Measurements from ENCODE around the gene CACNA1A. TPM values are rescaled to one million over a fixed set of nuclear protein-coding genes. Genes with fewer than 3 reads are reported as not detected.

CACNA1A gene
- total RNA-seq, 6 experiments from 2014 or later = 1.3 to 13.2 (median 10.0) TPM

DNA sequence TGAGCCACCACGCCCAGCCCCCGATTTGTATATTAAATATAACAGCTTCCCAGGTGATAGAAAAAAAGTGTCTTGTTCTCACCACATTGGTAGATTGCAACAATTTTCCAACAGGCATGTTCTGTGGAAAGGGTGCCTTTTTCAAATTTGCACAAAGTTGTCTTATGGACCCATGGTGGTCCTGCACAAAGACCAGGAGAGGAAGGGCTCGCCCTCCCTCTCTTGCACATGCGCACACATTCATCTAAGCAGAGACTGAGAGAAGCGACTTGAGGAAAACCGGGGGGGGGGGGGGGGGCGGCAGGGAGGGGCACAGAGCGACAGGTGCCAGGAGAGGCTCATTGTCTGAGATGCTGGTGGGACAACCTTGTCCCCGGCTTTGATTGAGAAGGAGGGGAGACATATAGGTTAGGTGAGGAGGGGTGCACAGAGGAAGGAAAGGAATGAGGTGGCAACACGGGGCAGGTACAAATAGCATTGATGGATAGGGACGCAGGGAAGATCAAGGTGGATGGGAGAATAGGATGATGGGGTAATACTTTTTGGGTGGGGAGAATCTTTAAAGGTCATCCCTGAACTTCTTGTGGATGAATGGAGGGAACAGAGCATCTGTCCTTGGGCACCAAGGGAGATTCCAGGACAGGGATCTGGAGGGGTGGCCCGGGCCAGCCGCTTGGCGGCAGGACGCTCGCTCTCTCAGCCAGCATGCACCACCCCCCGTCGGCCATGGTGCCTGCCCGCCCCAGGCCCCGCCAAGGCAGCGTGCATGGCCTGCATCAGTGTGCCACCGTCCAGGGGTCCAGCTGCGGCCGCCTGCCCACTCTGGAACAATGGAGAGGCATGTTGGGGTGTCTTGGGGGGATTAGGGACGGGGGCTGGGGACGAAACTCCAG lies 280.1 kb downstream of the CACNA1A start:
- DNase-seq = no peak
- H3K36me3 Mint-ChIP-seq (ENCODE audit: low read depth) = no peaks in the 10 kb centered on the region
- TF ChIP-seq, protein P1, sequence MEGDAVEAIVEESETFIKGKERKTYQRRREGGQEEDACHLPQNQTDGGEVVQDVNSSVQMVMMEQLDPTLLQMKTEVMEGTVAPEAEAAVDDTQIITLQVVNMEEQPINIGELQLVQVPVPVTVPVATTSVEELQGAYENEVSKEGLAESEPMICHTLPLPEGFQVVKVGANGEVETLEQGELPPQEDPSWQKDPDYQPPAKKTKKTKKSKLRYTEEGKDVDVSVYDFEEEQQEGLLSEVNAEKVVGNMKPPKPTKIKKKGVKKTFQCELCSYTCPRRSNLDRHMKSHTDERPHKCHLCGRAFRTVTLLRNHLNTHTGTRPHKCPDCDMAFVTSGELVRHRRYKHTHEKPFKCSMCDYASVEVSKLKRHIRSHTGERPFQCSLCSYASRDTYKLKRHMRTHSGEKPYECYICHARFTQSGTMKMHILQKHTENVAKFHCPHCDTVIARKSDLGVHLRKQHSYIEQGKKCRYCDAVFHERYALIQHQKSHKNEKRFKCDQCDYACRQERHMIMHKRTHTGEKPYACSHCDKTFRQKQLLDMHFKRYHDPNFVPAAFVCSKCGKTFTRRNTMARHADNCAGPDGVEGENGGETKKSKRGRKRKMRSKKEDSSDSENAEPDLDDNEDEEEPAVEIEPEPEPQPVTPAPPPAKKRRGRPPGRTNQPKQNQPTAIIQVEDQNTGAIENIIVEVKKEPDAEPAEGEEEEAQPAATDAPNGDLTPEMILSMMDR (IDR thresholded peaks at IDR 0.05) = no peak
- no peaks in the 10 kb centered on the region for H3K4me1 Mint-ChIP-seq (ENCODE audit: low read depth)
- H3K4me3 Mint-ChIP-seq = no peak overlapping the region
- no peaks in the 10 kb centered on the region for H3K9me3 Mint-ChIP-seq
- peaks cover 26% of the 10 kb centered on the region for H3K27me3 Mint-ChIP-seq (ENCODE audit: insufficient read depth)
- no peak overlapping the region for H3K27ac Mint-ChIP-seq

DNA sequence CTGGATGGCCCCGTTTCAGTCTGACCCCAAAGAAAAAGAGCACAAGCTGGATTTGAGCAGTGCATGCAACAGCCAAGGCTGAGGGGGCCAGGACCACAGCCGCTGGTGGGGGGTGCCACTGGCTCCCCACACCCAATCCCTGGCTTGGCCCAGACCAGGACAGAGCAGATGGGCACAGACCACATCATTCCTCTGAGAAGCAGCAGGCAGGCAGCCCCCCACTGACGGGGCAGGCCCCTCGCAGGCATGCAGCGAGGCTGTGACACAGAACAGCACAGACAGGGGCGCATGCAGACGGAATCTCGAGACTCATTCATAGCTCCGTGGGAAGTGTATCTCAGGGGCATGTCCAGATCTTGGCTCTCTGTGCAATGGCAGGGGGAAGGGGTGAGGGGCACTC lies 281.2 kb downstream of the CACNA1A start:
- Mint-ChIP-seq H3K4me1 (ENCODE audit: low read depth) (no peaks in the 10 kb centered on the region), H3K27ac (no peak overlapping the region), H3K27me3 (ENCODE audit: insufficient read depth) (peaks cover 24% of the 10 kb centered on the region), H3K9me3 (peaks cover 3% of the 10 kb centered on the region; the same call in 1 of the 2 replicates), H3K36me3 (ENCODE audit: low read depth) (no peaks in the 10 kb centered on the region), H3K4me3 (no peak overlapping the region)
- TF ChIP-seq, protein P1 (IDR thresholded peaks at IDR 0.05) = no peak
- DNase-seq = no peak

DNA sequence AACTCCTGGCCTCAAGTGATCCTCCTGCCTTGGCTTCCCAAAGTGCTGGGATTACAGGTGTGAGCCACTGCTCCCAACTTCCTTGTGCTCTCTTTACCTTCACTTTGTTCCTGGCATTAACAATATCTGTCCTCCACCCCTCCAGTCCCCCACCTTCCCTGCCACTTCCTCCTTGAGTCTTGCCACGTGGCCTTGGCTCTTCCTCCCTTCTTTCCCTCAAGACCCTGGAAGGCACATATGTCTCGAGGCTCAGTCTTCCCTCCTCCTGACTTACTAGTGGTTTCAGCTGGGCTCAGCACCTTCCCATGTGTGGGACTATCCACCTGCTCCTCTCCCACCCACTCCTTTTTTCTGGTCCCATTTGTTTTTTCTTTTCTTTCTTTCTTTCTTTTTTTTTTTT lies 285.4 kb downstream of the CACNA1A start:
- H3K4me1 Mint-ChIP-seq (ENCODE audit: low read depth) = peaks cover 3% of the 10 kb centered on the region; the same call in 1 of the 2 replicates
- peaks cover 16% of the 10 kb centered on the region for H3K27me3 Mint-ChIP-seq (ENCODE audit: insufficient read depth)
- peaks cover 8% of the 10 kb centered on the region for H3K9me3 Mint-ChIP-seq
- DNase-seq = no peak
- no peak overlapping the region for H3K27ac Mint-ChIP-seq
- TF ChIP-seq, protein P1 (IDR thresholded peaks at IDR 0.05) = no peak
- no peak overlapping the region for H3K4me3 Mint-ChIP-seq
- no peaks in the 10 kb centered on the region for H3K36me3 Mint-ChIP-seq (ENCODE audit: low read depth)

DNA sequence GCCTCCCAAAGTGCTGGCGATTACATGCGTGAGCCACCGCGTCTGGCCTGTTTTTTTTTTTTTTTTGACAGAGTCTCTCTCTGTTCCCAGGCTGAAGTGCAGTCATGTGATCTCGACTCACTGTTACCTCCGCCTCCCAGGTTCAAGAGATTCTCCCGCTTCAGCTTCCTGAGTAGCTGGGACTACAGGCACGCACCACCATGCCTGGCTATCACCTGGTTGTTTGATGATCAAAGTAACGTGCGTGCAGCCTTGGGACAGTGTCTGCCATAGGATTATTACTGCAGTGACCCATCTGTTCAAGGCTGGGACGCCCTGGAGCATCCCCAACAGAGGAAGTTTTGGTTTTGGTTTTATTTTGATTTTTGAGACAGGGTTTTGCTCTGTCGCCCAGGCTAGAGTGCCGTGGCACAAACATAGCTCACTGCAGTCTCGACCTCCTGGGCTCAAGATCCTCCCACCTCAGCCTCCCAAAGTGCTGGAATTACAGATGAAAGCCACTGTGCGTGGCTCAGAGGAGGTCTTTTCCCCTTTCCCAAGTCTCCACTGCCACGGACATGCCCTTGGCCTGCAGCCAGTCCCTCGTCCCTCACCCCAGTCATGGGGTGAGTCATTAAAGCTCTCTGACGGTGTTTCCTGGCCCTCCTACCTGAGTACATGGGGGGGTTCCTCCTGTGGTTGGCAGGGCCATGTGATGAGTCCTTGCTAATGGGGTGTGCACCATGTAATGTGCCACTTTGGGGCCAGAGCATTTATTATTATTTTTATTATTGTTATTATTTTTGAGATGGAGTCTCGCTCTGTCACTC lies 290.5 kb downstream of the CACNA1A start:
- H3K4me3 Mint-ChIP-seq = no peak overlapping the region
- TF ChIP-seq, protein P1 (IDR thresholded peaks at IDR 0.05) = no peak
- no peaks in the 10 kb centered on the region for H3K36me3 Mint-ChIP-seq (ENCODE audit: low read depth)
- no peak overlapping the region for H3K27ac Mint-ChIP-seq
- H3K27me3 Mint-ChIP-seq (ENCODE audit: insufficient read depth) = peaks cover 16% of the 10 kb centered on the region
- peaks cover 5% of the 10 kb centered on the region; the same call in 1 of the 2 replicates for H3K4me1 Mint-ChIP-seq (ENCODE audit: low read depth)
- H3K9me3 Mint-ChIP-seq = peaks cover 8% of the 10 kb centered on the region
- DNase-seq = no peak

DNA sequence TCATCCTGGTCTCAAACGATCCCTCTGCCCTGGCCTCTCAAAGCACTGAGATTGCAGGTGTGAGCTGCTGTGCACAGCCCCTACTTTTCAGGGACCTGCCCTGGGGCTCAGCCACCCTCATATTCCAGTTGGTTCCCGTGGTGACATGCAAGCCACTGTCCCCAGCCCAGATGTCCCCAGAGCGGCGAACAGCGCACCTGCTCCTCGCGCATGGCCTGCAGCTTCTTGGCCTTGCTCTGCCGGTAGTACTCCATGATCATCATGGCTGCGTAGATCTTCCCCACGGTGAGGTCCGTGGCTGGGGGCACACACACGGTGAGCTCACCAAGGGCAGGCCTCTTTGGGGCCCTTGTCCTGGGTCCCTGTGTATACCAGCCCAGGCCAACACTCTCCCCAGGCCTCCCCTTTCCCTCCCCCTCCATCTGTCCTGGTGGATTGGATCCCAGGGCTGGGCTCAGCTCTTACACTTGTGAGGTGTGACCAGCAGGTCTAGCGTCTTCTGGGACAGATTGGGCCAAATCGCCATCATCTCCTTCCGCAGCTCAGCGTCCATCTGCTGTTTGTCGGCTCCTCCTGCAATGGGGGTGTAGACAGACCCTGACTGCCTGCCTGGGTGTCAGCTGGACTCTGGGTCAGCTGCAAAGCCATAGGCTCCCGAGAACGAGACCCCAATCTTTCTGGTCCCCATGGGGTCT lies 292.1 kb downstream of the CACNA1A start:
- TF ChIP-seq, protein P1 (IDR thresholded peaks at IDR 0.05) = no peak
- no peak overlapping the region for H3K4me3 Mint-ChIP-seq
- no peak for DNase-seq
- no peaks in the 10 kb centered on the region for H3K36me3 Mint-ChIP-seq (ENCODE audit: low read depth)
- H3K27me3 Mint-ChIP-seq (ENCODE audit: insufficient read depth) = peaks cover 10% of the 10 kb centered on the region
- no peak overlapping the region for H3K27ac Mint-ChIP-seq
- peaks cover 5% of the 10 kb centered on the region; the same call in 1 of the 2 replicates for H3K4me1 Mint-ChIP-seq (ENCODE audit: low read depth)
- H3K9me3 Mint-ChIP-seq = no peaks in the 10 kb centered on the region; the same call in 1 of the 2 replicates
